Activated T-cell treated with anti-CD3 and anti-CD28 coated beads, Interleukin-2, amount 50 U/mL, for 1 hour (primary cell): Measurements from ENCODE around the gene PSTK.

Experiments
- DNase-seq: peaks from one replicate; pipeline ENCODE4 v3.0.0-alpha.2; 2020

The PSTK gene

GRCh38 chr10:123019941-123020703, 39.9 kb downstream of the PSTK start:
- DNase-seq, result no peak

GRCh38 chr10:123021517-123021916, 41.3 kb downstream of the PSTK start:
- no peak for DNase-seq

- no peak for DNase-seq
Measured at GRCh38 chr10:123024540-123024939, 44.3 kb downstream of the PSTK start.

GRCh38 chr10:123026302-123026701, 46.1 kb downstream of the PSTK start:
- no peak for DNase-seq

- no peak for DNase-seq
Measured at GRCh38 chr10:123027861-123028260, 47.7 kb downstream of the PSTK start.

GRCh38 chr10:123031124-123031523, 50.9 kb downstream of the PSTK start:
- DNase-seq, result no peak

- DNase-seq, result no peak
Measured at GRCh38 chr10:123034332-123034731, 54.1 kb downstream of the PSTK start.

GRCh38 chr10:123035467-123036086, 55.4 kb downstream of the PSTK start:
- no peak for DNase-seq

GRCh38 chr10:123038782-123039631, 58.8 kb downstream of the PSTK start:
- DNase-seq, result no peak

- no peak for DNase-seq
Measured at GRCh38 chr10:123039632-123039930, 59.4 kb downstream of the PSTK start.
